Vagina (tissue), 2 donors: ENCODE measurements around the gene ZNF557. TPM values are rescaled to one million over a fixed set of nuclear protein-coding genes. Genes with fewer than 3 reads are reported as not detected.

ENCODE experiments used
- DNase-seq, 2 donors: peaks; one replicate each; pipeline ENCODE4 v3.0.0-alpha.2; 2017; ENCODE audit errors: extremely low spot score in 2 of 2
- H3K27ac ChIP-seq: fragments of 200-600 bp; sonication (generic); one replicate; pipeline ENCODE4 v1.5.1; 2019
- H3K27me3 ChIP-seq: fragments of 200-600 bp; sonication (generic); one replicate; pipeline ENCODE4 v1.5.1; 2019
- H3K36me3 ChIP-seq, 2 donors: fragments of 200-600 bp; sonication (generic); one replicate each; pipeline ENCODE4 v1.5.1; 2017 to 2019
- H3K4me1 ChIP-seq: fragments of 200-600 bp; sonication (generic); one replicate; pipeline ENCODE4 v1.5.1; 2019
- H3K4me3 ChIP-seq, 2 donors: fragments of 200-600 bp; sonication (generic); 1 replicate in 1 of 2; 2 replicates in 1 of 2; pipeline ENCODE4 v1.5.1; 2016 to 2019
- H3K9me3 ChIP-seq: fragments of 200-600 bp; sonication (generic); one replicate; pipeline ENCODE4 v1.5.1; 2019
- POLR2A ChIP-seq, 2 donors: fragments of 450-650 bp; IDR thresholded peaks; one replicate each; pipeline ENCODE4 v1.6.1; 2017; ENCODE audit warnings: antibody characterized with exemption in 2 of 2, mild to moderate bottlenecking in 2 of 2, moderate library complexity in 2 of 2
- POLR2AphosphoS5 ChIP-seq, 2 donors: sonication (generic); formaldehyde crosslinking; IDR thresholded peaks; one replicate each; pipeline ENCODE4 v1.9.0; 2017; ENCODE audit warnings: antibody characterized with exemption in 2 of 2, mild to moderate bottlenecking in 2 of 2, low read depth in 1 of 2; ENCODE audit not compliant: insufficient read depth in 1 of 2
- intact Hi-C: fragments of 100-400 bp; cut with DNase I; formaldehyde crosslinking; loops from one replicate; pipeline ENCODE4 v1.15.1; 2023
- total RNA-seq: library from RNA; depleted of rRNA; stranded (reverse); fragments of >200 nt; gene quantifications from one replicate; pipeline ENCODE4 v1.2.3, GENCODE V29; 2016
- TF ChIP-seq, protein P1 (sequence below), 3 experiments: fragments of 450-650 bp in 2 of 3; fragments of 200-600 bp in 1 of 3; sonication (generic) in 1 of 3; IDR thresholded peaks; one replicate each; pipeline ENCODE4 v1.5.1; 2017 to 2019; ENCODE audit warnings: antibody characterized with exemption in 3 of 3, mild to moderate bottlenecking in 2 of 3, moderate library complexity in 2 of 3

The ZNF557 gene
- total RNA-seq, 1 donor from 2014 or later, result 10.1 TPM

GRCh38 chr19:7124782-7125181 lies 55.3 kb downstream of the ZNF557 start:
- H3K4me3 ChIP-seq, result no peak overlapping the region
- peaks cover 12 to 82% of the 10 kb centered on the region in 2 donors for H3K36me3 ChIP-seq
- H3K4me1 ChIP-seq, result no peaks in the 10 kb centered on the region
- no peak for DNase-seq
- intact Hi-C loops, result no loop called here
- H3K9me3 ChIP-seq, result peaks cover 12% of the 10 kb centered on the region
- no peaks in the 10 kb centered on the region for H3K27me3 ChIP-seq
- H3K27ac ChIP-seq, result peak overlapping the region; percentile 39
- TF ChIP-seq, protein P1, sequence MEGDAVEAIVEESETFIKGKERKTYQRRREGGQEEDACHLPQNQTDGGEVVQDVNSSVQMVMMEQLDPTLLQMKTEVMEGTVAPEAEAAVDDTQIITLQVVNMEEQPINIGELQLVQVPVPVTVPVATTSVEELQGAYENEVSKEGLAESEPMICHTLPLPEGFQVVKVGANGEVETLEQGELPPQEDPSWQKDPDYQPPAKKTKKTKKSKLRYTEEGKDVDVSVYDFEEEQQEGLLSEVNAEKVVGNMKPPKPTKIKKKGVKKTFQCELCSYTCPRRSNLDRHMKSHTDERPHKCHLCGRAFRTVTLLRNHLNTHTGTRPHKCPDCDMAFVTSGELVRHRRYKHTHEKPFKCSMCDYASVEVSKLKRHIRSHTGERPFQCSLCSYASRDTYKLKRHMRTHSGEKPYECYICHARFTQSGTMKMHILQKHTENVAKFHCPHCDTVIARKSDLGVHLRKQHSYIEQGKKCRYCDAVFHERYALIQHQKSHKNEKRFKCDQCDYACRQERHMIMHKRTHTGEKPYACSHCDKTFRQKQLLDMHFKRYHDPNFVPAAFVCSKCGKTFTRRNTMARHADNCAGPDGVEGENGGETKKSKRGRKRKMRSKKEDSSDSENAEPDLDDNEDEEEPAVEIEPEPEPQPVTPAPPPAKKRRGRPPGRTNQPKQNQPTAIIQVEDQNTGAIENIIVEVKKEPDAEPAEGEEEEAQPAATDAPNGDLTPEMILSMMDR (IDR thresholded peaks at IDR 0.05), result no peak
- peak in 1 of 2 donors; percentile 55 for TF ChIP-seq POLR2AphosphoS5 (IDR thresholded peaks at IDR 0.05; ENCODE audit: insufficient read depth in 1 of 2, low read depth in 1 of 2)

GRCh38 chr19:7125221-7125620 lies 55.7 kb downstream of the ZNF557 start:
- DNase-seq, result no peak
- Histone ChIP-seq H3K27ac (peak overlapping the region; percentile 39), H3K4me1 (no peaks in the 10 kb centered on the region), H3K36me3 (peaks cover 12 to 84% of the 10 kb centered on the region in 2 donors), H3K27me3 (no peaks in the 10 kb centered on the region), H3K4me3 (no peak overlapping the region), H3K9me3 (peaks cover 12% of the 10 kb centered on the region)
- TF ChIP-seq, protein P1 (IDR thresholded peaks at IDR 0.05), result no peak
- TF ChIP-seq POLR2A (IDR thresholded peaks at IDR 0.05), result no peak
- TF ChIP-seq POLR2AphosphoS5 (IDR thresholded peaks at IDR 0.05; ENCODE audit: insufficient read depth in 1 of 2, low read depth in 1 of 2), result no peak
- intact Hi-C loops, result no loop called here

DNA sequence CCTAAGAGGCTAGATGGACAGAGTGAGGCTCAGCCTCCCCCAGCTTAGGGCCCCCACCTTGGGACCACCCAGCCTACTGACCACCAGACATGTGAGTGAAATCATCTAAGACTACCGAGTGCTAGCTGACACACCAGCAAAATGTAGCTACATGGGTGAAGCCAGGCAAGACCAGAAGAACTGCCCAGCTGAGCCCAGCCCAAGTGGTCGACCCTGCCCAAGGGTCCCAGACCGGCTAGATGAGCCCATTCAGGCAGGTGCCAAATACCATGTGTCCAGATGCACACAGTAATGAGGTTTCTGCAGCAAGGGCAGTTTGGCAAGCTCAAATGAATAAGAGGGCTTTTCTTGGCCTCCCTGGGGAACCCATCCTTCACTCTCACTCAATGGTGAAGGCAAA lies 56.6 kb downstream of the ZNF557 start:
- no peaks in the 10 kb centered on the region for H3K27me3 ChIP-seq
- no peaks in the 10 kb centered on the region for H3K4me1 ChIP-seq
- no peak overlapping the region for H3K4me3 ChIP-seq
- DNase-seq, result no peak
- intact Hi-C loops, result no loop called here
- H3K27ac ChIP-seq, result no peak overlapping the region
- H3K9me3 ChIP-seq, result peaks cover 12% of the 10 kb centered on the region
- no peak for TF ChIP-seq POLR2A (IDR thresholded peaks at IDR 0.05)
- TF ChIP-seq POLR2AphosphoS5 (IDR thresholded peaks at IDR 0.05; ENCODE audit: insufficient read depth in 1 of 2, low read depth in 1 of 2), result no peak
- TF ChIP-seq, protein P1 (IDR thresholded peaks at IDR 0.05), result no peak
- peaks cover 12 to 86% of the 10 kb centered on the region in 2 donors for H3K36me3 ChIP-seq

GRCh38 chr19:7130043-7130442 lies 60.5 kb downstream of the ZNF557 start:
- peaks cover 12 to 77% of the 10 kb centered on the region in 2 donors for H3K36me3 ChIP-seq

DNA sequence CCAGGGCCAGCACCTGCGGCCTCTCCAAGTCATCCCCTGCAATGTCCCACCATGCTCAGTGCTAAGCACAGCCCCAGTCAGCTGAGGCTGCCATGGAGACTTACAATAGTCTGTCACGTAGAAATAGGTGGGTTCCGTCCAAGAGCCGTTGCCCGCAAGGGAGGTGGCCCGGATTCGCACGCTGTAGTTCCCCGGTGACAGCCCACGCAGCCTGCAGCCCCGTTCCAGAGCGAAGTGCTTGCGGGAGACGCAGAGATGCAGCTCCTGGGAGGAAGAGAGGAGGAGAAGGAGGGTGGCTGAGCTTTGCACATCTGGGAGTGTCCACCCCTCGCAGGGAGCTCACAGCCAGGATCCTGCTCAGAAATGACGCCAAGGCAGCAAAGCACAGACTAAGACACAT lies 62.6 kb downstream of the ZNF557 start:
- TF ChIP-seq, protein P1 (IDR thresholded peaks at IDR 0.05), result no peak
- TF ChIP-seq POLR2A (IDR thresholded peaks at IDR 0.05) (no peak), POLR2AphosphoS5 (IDR thresholded peaks at IDR 0.05; ENCODE audit: insufficient read depth in 1 of 2, low read depth in 1 of 2) (no peak)
- H3K27ac ChIP-seq, result no peak overlapping the region
- H3K4me1 ChIP-seq, result peaks cover 6% of the 10 kb centered on the region
- H3K27me3 ChIP-seq, result no peaks in the 10 kb centered on the region
- no peak for DNase-seq
- H3K4me3 ChIP-seq, result no peak overlapping the region
- no peaks in the 10 kb centered on the region for H3K9me3 ChIP-seq
- peaks cover 4 to 57% of the 10 kb centered on the region in 2 donors for H3K36me3 ChIP-seq
- intact Hi-C loops, result no loop called here

More at GRCh38 chr19:7130043-7130442, 60.5 kb downstream of the ZNF557 start:
- peaks cover 6% of the 10 kb centered on the region for H3K4me1 ChIP-seq
- TF ChIP-seq POLR2A (IDR thresholded peaks at IDR 0.05) (no peak), POLR2AphosphoS5 (IDR thresholded peaks at IDR 0.05; ENCODE audit: insufficient read depth in 1 of 2, low read depth in 1 of 2) (no peak)
- TF ChIP-seq, protein P1 (IDR thresholded peaks at IDR 0.05), result no peak
- intact Hi-C loops, result no loop called here
- no peak overlapping the region for H3K4me3 ChIP-seq
- peaks cover 12% of the 10 kb centered on the region for H3K9me3 ChIP-seq
- no peak for DNase-seq
- no peaks in the 10 kb centered on the region for H3K27me3 ChIP-seq
- H3K27ac ChIP-seq, result no peak overlapping the region
